SK-MEL-5 (cell line): Measurements from ENCODE around the gene LRTM2. TPM values are rescaled to one million over a fixed set of nuclear protein-coding genes. Genes with fewer than 3 reads are reported as not detected.

ENCODE experiments used
- DNase-seq: peaks from one replicate; pipeline ENCODE4 v3.0.0-alpha.2; 2016; ENCODE audit warnings: low read depth, low spot score
- in situ Hi-C: cut with HindIII; loops from 2 replicates; pipeline ENCODE4 v1.10.0; 2016; ENCODE audit warnings: low sequenced_read_pairs, high pct_unique_total_duplicates, low pct_unique_long_range_greater_than_20kb
- total RNA-seq: library from RNA; depleted of rRNA; stranded (reverse); fragments of >200 nt; shearing (Covaris generic); gene quantifications from 2 replicates; pipeline ENCODE4 v1.2.3, GENCODE V29; 2014

LRTM2 gene
- total RNA-seq, 1 experiment from 2014 or later: not detected

DNA sequence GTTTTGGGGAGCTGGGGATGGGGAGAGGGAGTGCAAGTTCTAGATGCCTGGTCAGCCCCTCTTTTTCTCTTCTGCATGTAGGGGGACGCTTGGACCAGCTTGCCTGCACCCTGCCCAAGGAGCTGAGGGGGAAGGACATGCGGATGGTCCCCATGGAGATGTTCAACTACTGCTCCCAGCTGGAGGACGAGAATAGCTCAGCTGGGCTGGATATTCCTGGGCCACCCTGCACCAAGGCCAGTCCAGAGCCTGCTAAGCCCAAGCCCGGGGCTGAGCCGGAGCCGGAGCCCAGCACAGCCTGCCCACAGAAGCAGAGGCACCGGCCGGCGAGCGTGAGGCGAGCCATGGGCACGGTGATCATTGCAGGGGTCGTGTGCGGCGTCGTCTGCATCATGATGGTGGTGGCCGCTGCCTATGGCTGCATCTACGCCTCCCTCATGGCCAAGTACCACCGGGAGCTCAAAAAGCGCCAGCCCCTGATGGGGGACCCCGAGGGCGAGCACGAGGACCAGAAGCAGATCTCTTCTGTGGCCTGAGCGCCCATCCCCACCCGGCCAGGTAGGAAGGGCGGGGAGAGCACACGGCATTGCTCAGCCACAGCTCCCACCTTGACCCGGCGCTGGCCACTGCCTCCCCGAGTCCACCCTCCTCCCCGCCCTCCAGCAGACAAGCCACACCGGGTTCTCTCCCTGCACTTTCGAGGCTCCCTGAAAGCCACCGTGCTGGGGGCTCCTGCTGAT, 14.0 kb downstream of the LRTM2 start:
- DNase-seq: no peak
- in situ Hi-C loops: no loop called here

DNA sequence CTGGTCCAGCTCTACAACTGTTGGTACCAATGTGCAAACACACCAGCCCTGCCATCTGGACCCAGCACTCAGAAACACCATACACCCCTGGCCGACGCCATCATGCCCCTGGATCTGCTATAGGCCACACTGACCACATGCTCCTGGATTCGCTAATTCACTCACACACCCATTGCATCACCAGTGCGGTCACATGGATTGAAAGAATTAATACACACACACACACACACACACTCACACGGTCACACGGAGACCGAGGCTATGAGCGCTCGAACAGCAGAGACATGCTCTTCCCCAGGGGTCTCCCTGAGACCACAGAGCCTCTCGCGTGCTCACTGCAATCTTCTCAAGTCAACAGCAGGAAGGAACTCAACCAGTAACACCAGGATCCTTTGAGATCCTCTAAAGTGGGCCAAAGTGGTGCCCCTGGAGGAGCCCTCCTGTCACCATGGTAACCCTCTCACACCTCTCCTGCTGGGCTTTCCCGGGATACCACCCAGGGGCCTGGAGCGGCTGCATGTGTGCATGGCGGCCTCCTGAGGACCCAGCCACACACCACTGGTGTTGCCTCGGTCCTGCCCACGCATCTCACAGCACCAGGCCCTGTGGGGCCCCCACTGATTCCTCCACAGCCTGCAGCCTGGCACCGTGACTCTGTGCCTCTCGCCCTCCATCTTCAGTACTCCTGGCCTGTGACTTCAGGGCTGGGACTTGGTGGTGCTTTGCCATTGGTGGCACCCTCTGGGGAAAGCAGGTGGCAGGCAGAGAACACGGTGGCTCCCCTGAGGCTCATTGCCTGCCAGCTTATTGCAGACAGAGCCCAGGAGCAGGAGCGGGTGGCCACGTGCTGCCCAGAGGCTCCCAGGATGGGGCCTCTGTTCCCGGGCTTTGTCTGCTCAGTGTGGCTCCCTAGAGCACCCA, 15.1 kb downstream of the LRTM2 start:
- in situ Hi-C loops: no loop called here
- DNase-seq: no peak

GRCh38 chr12:1836241-1836803, 16.0 kb downstream of the LRTM2 start:
- DNase-seq: no peak
- in situ Hi-C loops: no loop called here

GRCh38 chr12:1836854-1837421, 16.6 kb downstream of the LRTM2 start:
- in situ Hi-C loops: no loop called here
- DNase-seq: no peak

DNA sequence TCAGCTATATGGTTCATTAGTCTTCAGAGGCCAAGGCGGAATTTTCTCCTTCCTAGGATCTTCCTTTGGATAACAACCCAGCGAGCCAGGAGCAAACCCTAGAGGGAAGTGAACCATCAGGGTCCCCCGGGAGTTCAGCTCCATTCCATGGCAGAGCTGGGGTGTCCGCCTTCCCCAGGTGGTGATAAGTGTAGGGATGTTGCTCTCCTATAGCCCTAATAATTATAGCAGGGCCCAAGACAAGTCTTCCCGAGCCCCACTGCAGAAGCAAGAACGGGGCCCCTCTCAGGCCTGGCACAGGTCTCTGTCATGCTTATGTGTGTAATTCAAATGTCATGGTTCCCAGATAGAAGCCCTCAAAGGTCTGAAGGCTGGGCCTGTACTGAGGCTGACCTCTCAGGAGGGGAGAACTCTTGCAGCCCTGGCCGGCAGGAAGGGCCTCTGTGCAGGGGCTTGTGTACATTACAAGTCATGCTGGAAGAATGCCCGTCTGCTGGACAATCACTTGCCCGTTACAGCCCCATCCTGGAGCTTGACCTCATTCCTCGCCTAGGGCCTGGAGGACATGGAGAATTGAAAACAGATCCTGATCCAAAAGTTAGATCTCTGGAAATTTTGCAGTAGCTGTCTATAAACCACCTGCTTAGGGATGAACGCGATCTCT, 17.3 kb downstream of the LRTM2 start:
- no peak for DNase-seq
- in situ Hi-C loops: no loop called here

- in situ Hi-C loops: no loop called here
- DNase-seq: no peak
These were observed 18.0 kb downstream of the LRTM2 start for GRCh38 chr12:1838205-1838993.

DNA sequence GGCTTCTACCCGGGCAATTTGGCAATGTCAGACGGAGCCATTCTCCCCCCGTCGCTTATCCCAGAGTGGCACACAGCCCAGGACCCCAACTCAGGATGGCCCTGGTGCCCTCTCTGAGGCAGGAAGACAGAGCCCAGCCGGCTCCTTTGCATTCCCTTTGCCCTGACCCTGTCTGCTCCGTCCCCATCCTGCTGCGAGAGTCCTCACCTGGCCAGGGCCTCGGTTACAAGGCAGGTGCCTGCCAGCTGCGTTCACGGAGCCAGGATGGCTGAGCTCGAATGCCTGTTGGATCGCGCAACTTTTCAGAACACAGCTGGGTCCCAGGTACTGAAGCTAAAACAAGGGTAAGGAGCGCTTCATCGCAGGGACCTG, 18.6 kb downstream of the LRTM2 start:
- no peak for DNase-seq
- in situ Hi-C loops: no loop called here

GRCh38 chr12:1839464-1839863, 19.1 kb downstream of the LRTM2 start:
- in situ Hi-C loops: no loop called here
- no peak for DNase-seq

- DNase-seq: no peak
- in situ Hi-C loops: no loop called here
These were observed 19.9 kb downstream of the LRTM2 start for GRCh38 chr12:1839956-1840951.

DNA sequence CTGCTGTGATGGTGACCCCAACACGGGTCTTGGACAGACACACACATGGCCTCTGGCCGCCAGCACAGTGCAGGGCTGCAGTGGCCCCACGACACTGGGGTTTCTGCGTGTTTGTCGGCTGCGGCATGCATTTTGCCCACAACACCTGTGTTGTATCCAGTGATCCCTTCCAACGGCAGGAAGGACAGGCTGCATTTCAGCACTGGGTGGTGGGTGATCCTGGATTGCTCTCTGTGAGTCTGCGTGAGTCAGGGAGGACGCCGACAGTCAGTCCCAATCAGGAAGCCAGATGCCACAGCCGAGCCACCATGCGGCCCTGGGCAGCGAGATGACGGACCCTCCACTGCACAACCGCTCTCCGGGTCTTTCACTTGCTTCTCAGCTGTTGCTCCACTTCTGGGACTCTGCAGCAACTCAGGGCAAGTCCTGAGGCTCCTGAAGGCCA, 20.6 kb downstream of the LRTM2 start:
- in situ Hi-C loops: no loop called here
- DNase-seq: no peak

- in situ Hi-C loops: no loop called here
- DNase-seq: peak; percentile 42
These were observed 21.3 kb downstream of the LRTM2 start for GRCh38 chr12:1841586-1842182.

DNA sequence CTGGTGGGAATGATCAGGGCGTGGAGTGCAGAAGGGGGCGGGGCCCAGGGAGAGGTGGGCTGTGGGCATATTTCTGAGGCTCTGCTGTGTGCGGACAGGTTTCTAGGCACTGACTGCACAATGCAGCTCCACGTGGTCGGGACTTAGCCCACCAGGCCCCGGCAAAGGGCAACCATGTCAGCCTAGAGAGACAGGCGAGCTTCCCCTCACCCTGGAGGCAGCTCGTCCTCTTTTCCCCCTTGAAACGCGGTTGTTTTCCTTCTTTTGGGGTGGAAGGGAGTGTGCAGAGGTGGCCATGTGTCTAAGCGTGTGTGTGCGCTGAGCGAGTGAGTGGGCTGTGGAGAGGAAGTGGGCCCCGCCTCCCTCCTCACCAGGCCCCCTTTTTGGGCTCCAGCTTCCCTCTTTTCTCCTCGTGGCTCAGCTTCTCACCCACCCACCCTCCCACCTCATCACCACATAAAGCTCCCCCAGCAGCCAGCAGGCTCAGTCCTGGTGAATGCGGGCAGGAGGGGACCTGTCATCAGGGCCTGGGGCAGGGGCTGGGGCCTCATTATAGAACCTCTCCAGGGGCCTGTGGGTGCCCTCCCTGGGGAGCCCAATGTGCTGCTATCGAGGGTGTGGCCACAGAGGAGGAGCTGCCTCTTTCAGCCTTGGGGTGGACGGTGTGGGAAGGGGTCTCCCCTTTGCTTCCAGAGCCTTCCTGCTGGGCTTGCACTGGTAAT, 22.0 kb downstream of the LRTM2 start:
- in situ Hi-C loops: no loop called here
- no peak for DNase-seq

DNA sequence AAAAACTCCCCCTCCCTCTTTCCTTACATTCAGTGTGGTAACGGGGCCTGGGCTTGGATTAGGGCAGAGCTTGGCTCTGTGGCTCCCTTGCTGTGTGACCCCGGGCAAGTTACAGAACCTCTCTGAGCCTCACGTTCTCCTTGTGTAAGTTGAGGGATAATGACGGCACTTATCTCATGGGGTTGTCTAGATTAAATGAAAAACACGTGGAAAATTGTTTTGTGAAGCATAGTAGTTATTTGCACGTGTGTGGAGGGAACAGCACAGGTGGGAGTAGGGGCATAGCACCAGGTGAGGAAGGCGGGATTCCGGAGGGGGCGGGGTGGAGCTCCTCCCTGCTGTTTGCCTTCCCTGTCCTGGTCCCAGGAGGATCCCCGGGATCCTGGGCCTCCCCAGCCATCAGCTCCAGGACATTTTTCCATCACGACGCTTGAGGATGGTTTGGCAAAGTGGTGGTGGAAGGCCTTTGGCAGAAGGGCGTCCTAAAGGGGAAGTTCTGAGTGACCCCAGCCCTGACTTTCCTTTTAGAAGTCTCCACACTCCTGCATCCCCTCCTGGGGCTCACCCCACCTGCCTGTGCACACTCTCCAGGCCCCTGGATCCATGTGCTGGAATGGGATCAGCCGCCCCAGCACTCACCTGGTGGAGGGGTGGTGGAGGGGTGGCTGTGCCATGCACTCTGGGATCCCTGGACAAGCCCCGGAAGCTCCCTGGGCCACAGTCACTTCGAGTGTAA, 22.7 kb downstream of the LRTM2 start:
- DNase-seq: no peak
- in situ Hi-C loops: no loop called here

GRCh38 chr12:1843641-1844005, 23.3 kb downstream of the LRTM2 start:
- no peak for DNase-seq
- in situ Hi-C loops: no loop called here
